ENCODE data around the gene SUPT4H1.

Gene SUPT4H1

GRCh38 chr17:58330538-58330996, 21.4 kb downstream of the SUPT4H1 start:
- no peak for FAIRE-seq
- DNase-seq (ENCODE audit: low spot score) = no peak

- DNase-seq (ENCODE audit: low spot score) (no peak), FAIRE-seq (no peak)
These were observed 22.0 kb downstream of the SUPT4H1 start for GRCh38 chr17:58329810-58330537.

- DNase-seq (ENCODE audit: low spot score) = no peak
- FAIRE-seq = no peak
These were observed 22.8 kb downstream of the SUPT4H1 start for GRCh38 chr17:58329035-58329809.

- DNase-seq (ENCODE audit: low spot score) (no peak), FAIRE-seq (no peak)
These were observed 23.6 kb downstream of the SUPT4H1 start, which contains the start of gene TSPOAP1 for GRCh38 chr17:58328195-58329034. TSS of gene TSPOAP1 (minus strand) at chr17:58328795. CDS start at chr17:58327920, 875 bp downstream.

GRCh38 chr17:58327363-58328194, 24.4 kb downstream of the SUPT4H1 start:
- FAIRE-seq = no peak
- DNase-seq (ENCODE audit: low spot score) = no peak

- no peak for DNase-seq (ENCODE audit: low spot score)
- FAIRE-seq = no peak
These were observed 25.2 kb downstream of the SUPT4H1 start for GRCh38 chr17:58326609-58327362.

GRCh38 chr17:58325976-58326468, 26.0 kb downstream of the SUPT4H1 start:
- DNase-seq (ENCODE audit: low spot score) (no peak), FAIRE-seq (no peak)

GRCh38 chr17:58325289-58325726, 26.7 kb downstream of the SUPT4H1 start:
- no peak for DNase-seq (ENCODE audit: low spot score)
- FAIRE-seq = no peak

- DNase-seq (ENCODE audit: low spot score) = no peak
- no peak for FAIRE-seq
These were observed 27.4 kb downstream of the SUPT4H1 start for GRCh38 chr17:58324409-58325288.

- no peak for DNase-seq (ENCODE audit: low spot score)
- FAIRE-seq = no peak
These were observed 28.0 kb downstream of the SUPT4H1 start for GRCh38 chr17:58324056-58324408.

- no peak for DNase-seq (ENCODE audit: low spot score)
These were observed 28.5 kb downstream of the SUPT4H1 start for GRCh38 chr17:58323366-58324055.

GRCh38 chr17:58322581-58323185, 29.3 kb downstream of the SUPT4H1 start:
- no peak for FAIRE-seq

More at GRCh38 chr17:58323366-58324055, 28.5 kb downstream of the SUPT4H1 start:
- no peak for FAIRE-seq

GRCh38 chr17:58321571-58322525, 30.2 kb downstream of the SUPT4H1 start:
- FAIRE-seq (no peak), DNase-seq (ENCODE audit: low spot score) (no peak)

More at GRCh38 chr17:58322581-58323185, 29.3 kb downstream of the SUPT4H1 start:
- no peak for DNase-seq (ENCODE audit: low spot score)

- DNase-seq (ENCODE audit: low spot score) = no peak
- no peak for FAIRE-seq
These were observed 31.3 kb downstream of the SUPT4H1 start for GRCh38 chr17:58320570-58321323.

- DNase-seq (ENCODE audit: low spot score) = no peak
- FAIRE-seq = no peak
These were observed 31.8 kb downstream of the SUPT4H1 start for GRCh38 chr17:58320163-58320558.
